Gastrocnemius medialis (tissue), 4 donors: ENCODE results near the gene NANOS3.

ENCODE experiments used
- POLR2A ChIP-seq, 2 donors: fragments of 450-650 bp; IDR thresholded peaks; one replicate each; pipeline ENCODE4 v1.6.1; 2017; ENCODE audit warnings: antibody characterized with exemption in 2 of 2, mild to moderate bottlenecking in 2 of 2, moderate library complexity in 2 of 2
- TF ChIP-seq, protein P1 (sequence below), 5 experiments: fragments of 450-650 bp in 3 of 5; fragments of 200-600 bp in 2 of 5; sonication (generic) in 2 of 5; IDR thresholded peaks in 4 of 5; conservative IDR thresholded peaks in 1 of 5; 1 replicate in 4 of 5; 2 replicates in 1 of 5; pipeline ENCODE4 v1.5.1; 2016 to 2019; ENCODE audit warnings: antibody characterized with exemption in 5 of 5, mild to moderate bottlenecking in 3 of 5, moderate library complexity in 3 of 5

DNA sequence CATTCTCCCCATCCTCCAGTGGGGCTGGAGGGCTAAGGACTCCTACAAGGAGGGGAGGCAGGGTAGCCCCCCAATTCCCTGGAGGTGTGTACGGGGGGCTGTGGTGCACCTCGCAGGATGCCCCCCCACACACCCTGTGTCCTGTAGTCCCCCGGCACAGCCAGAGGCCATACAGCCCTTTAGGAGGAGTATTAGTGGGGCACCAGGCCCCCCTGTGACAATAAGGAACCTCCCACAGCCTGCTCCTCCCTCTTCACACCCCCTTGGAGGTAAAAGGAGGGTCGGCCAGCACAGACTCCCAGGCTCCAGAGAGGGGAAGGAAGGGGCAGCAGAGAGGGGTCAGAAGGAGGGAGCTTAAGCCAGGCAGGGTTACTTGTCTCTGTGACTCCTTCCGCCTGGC, at the start of gene NANOS3:
- TF ChIP-seq POLR2A (IDR thresholded peaks at IDR 0.05): no peak
- TF ChIP-seq, protein P1, sequence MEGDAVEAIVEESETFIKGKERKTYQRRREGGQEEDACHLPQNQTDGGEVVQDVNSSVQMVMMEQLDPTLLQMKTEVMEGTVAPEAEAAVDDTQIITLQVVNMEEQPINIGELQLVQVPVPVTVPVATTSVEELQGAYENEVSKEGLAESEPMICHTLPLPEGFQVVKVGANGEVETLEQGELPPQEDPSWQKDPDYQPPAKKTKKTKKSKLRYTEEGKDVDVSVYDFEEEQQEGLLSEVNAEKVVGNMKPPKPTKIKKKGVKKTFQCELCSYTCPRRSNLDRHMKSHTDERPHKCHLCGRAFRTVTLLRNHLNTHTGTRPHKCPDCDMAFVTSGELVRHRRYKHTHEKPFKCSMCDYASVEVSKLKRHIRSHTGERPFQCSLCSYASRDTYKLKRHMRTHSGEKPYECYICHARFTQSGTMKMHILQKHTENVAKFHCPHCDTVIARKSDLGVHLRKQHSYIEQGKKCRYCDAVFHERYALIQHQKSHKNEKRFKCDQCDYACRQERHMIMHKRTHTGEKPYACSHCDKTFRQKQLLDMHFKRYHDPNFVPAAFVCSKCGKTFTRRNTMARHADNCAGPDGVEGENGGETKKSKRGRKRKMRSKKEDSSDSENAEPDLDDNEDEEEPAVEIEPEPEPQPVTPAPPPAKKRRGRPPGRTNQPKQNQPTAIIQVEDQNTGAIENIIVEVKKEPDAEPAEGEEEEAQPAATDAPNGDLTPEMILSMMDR (IDR thresholded peaks at IDR 0.05 in 4 of 5, conservative IDR thresholded peaks at IDR 0.05 in 1 of 5): no peak
